Measurements from ENCODE around the gene VGLL4. TPM values are rescaled to one million over a fixed set of nuclear protein-coding genes. Genes with fewer than 3 reads are reported as not detected.
"Not testable (repeated sequence)": the region's sequence is repeated elsewhere in the genome, so short reads cannot be mapped to it uniquely, and the experiment has no call there.

Gene VGLL4
- total RNA-seq, 2 experiments from 2014 or later: 36.1 to 74.5 TPM

GRCh38 chr3:11574981-11575669 is 68.6 kb downstream of the VGLL4 start:
- Histone ChIP-seq H3K4me3 (ENCODE audit: low read depth, low read length, poor library complexity, severe bottlenecking) (no peak overlapping the region), H3K27ac (ENCODE audit: low read depth, low read length, poor library complexity, severe bottlenecking) (no peak overlapping the region), H3K36me3 (ENCODE audit: insufficient read depth, low read length) (peaks cover 13% of the 10 kb centered on the region; the same call in 1 of the 2 replicates), H3K4me1 (ENCODE audit: insufficient read depth, low read length, poor library complexity, severe bottlenecking) (peaks cover 13% of the 10 kb centered on the region), H3K79me2 (ENCODE audit: insufficient read depth, low read depth, low read length) (peaks cover 25% of the 10 kb centered on the region; the same call in 1 of the 2 replicates), H4K20me1 (ENCODE audit: insufficient read depth, low read length) (peaks cover 9% of the 10 kb centered on the region), H3K4me2 (ENCODE audit: low read length) (no peak overlapping the region), H3K9me2 (ENCODE audit: insufficient read depth, low read length) (no peaks in the 10 kb centered on the region), H3K9me3 (ENCODE audit: low read length) (no peaks in the 10 kb centered on the region), H2AFZ (ENCODE audit: low read length) (no peak overlapping the region)
- no TSS peak for BruUV-seq (replicated peaks)
- TF ChIP-seq CTCF (conservative IDR thresholded peaks at IDR 0.05; ENCODE audit: low read length) (no peak), EZH2phosphoT487 (IDR thresholded peaks at IDR 0.05; ENCODE audit: borderline replicate concordance, low read depth, low read length) (no peak)
- ChIA-PET CTCF (ENCODE audit: unreplicated experiment) (no interaction called here), POLR2A (interaction anchor here (0.6 to 1.0 kb wide), 3 partner anchors 9 to 28 kb away, joined by 3 to 4 read pairs (median 4); no protein-coding TSS in a partner anchor)
- DNase-seq (ENCODE audit: low spot score): no peak
- intact Hi-C loops (cut with micrococcal nuclease; ENCODE audit: unreplicated experiment): no loop called here

GRCh38 chr3:11572660-11573059 is 71.1 kb downstream of the VGLL4 start:
- intact Hi-C loops (cut with micrococcal nuclease; ENCODE audit: unreplicated experiment); DNase-seq (ENCODE audit: low spot score); H3K4me3 ChIP-seq (ENCODE audit: low read depth, low read length, poor library complexity, severe bottlenecking); H3K79me2 ChIP-seq (ENCODE audit: insufficient read depth, low read depth, low read length); H3K9me3 ChIP-seq (ENCODE audit: low read length); H2AFZ ChIP-seq (ENCODE audit: low read length); H3K9me2 ChIP-seq (ENCODE audit: insufficient read depth, low read length); H3K27ac ChIP-seq (ENCODE audit: low read depth, low read length, poor library complexity, severe bottlenecking); H4K20me1 ChIP-seq (ENCODE audit: insufficient read depth, low read length); CTCF ChIA-PET (ENCODE audit: unreplicated experiment); BruUV-seq (replicated peaks); H3K4me2 ChIP-seq (ENCODE audit: low read length): not testable (repeated sequence)
- POLR2A ChIA-PET: interaction anchor here (0.6 to 0.8 kb wide), 3 partner anchors 79 to 225 kb away, joined by 3 read pairs; no protein-coding TSS in a partner anchor
- Histone ChIP-seq H3K36me3 (ENCODE audit: insufficient read depth, low read length) (peaks cover 10% of the 10 kb centered on the region; the same call in 1 of the 2 replicates), H3K4me1 (ENCODE audit: insufficient read depth, low read length, poor library complexity, severe bottlenecking) (peaks cover 13% of the 10 kb centered on the region)

- Histone ChIP-seq H3K9me3 (ENCODE audit: low read length) (no peaks in the 10 kb centered on the region), H4K20me1 (ENCODE audit: insufficient read depth, low read length) (peaks cover 2% of the 10 kb centered on the region; the same call in 1 of the 2 replicates), H2AFZ (ENCODE audit: low read length) (no peak overlapping the region), H3K36me3 (ENCODE audit: insufficient read depth, low read length) (peaks cover 16% of the 10 kb centered on the region; the same call in 1 of the 2 replicates), H3K27ac (ENCODE audit: low read depth, low read length, poor library complexity, severe bottlenecking) (no peak overlapping the region), H3K79me2 (ENCODE audit: insufficient read depth, low read depth, low read length) (no peaks in the 10 kb centered on the region), H3K4me1 (ENCODE audit: insufficient read depth, low read length, poor library complexity, severe bottlenecking) (peaks cover 2% of the 10 kb centered on the region), H3K4me2 (ENCODE audit: low read length) (no peak overlapping the region), H3K9me2 (ENCODE audit: insufficient read depth, low read length) (no peaks in the 10 kb centered on the region), H3K4me3 (ENCODE audit: low read depth, low read length, poor library complexity, severe bottlenecking) (no peak overlapping the region)
- TF ChIP-seq EZH2phosphoT487 (IDR thresholded peaks at IDR 0.05; ENCODE audit: borderline replicate concordance, low read depth, low read length) (no peak), CTCF (conservative IDR thresholded peaks at IDR 0.05; ENCODE audit: low read length) (no peak)
- CTCF ChIA-PET (ENCODE audit: unreplicated experiment): no interaction called here
- POLR2A ChIA-PET: no interaction called here
- no TSS peak for BruUV-seq (replicated peaks)
- intact Hi-C loops (cut with micrococcal nuclease; ENCODE audit: unreplicated experiment): no loop called here
- no peak for DNase-seq (ENCODE audit: low spot score)
Observed at GRCh38 chr3:11570789-11571495, 72.8 kb downstream of the VGLL4 start.

Data from OCI-LY7 (cell line).